ENCODE measurements around the gene NOM1. TPM values are rescaled to one million over a fixed set of nuclear protein-coding genes. Genes with fewer than 3 reads are reported as not detected.

Gene NOM1
- total and polyA plus RNA-seq, 2 donors (not counting 3 experiments of a cell fraction or from before 2014, with no cell fraction given): 13.7 to 38.6 TPM

GRCh38 chr7:157018997-157019608, 69.6 kb downstream of the NOM1 start:
- H3K36me3 ChIP-seq (ENCODE audit: control insufficient read depth in 2 of 2, extremely low read depth in 1 of 2, insufficient read depth in 2 of 2, low read length in 2 of 2): no peaks in the 10 kb centered on the region
- H3K9ac ChIP-seq (replicated peaks; ENCODE audit: extremely low read depth, insufficient read depth, low read length): no peak overlapping the region
- H3K4me1 ChIP-seq (ENCODE audit: control insufficient read depth, extremely low read depth, insufficient read depth, low read length): no peaks in the 10 kb centered on the region
- no peak overlapping the region for H3K4me2 ChIP-seq (ENCODE audit: insufficient read depth, low read length)
- H3K27ac ChIP-seq (ENCODE audit: insufficient read depth, low read depth, low read length): no peak overlapping the region
- dilution Hi-C loops (cut with MboI; ENCODE audit: extremely low pct_ligation_motif_present, low sequenced_read_pairs): no loop called here
- no TSS peak for BruUV-seq (replicated peaks)
- no peak overlapping the region for H2AFZ ChIP-seq (ENCODE audit: low read depth, low read length)
- ChIA-PET CTCF (no interaction called here), POLR2A (no interaction called here)
- no peaks in the 10 kb centered on the region for H3K79me2 ChIP-seq (ENCODE audit: control insufficient read depth, insufficient read depth, low read length)
- H3K27me3 ChIP-seq (ENCODE audit: control insufficient read depth in 2 of 2, insufficient read depth in 2 of 2, low read length in 2 of 2): peaks cover 90 to 100% of the 10 kb centered on the region in 2 experiments
- H3K9me1 ChIP-seq (replicated peaks; ENCODE audit: control insufficient read depth, extremely low read depth, insufficient read depth, low read length): no peaks in the 10 kb centered on the region
- no peaks in the 10 kb centered on the region for H4K20me1 ChIP-seq (replicated peaks; ENCODE audit: control insufficient read depth, extremely low read depth, insufficient read depth, low read length)
- FAIRE-seq (no peak), DNase-seq (ENCODE audit: low read depth, low spot score) (no peak)
- no peaks in the 10 kb centered on the region for H3K9me3 ChIP-seq (replicated peaks; ENCODE audit: control insufficient read depth, insufficient read depth, low read length)
- no peak overlapping the region for H3K4me3 ChIP-seq (replicated peaks in 1 of 3; ENCODE audit: insufficient read depth in 1 of 3, low read depth in 1 of 3, low read length in 3 of 3)
- intact Hi-C loops (cut with micrococcal nuclease): loop anchor here (2.0 to 5.0 kb wide), 2 partner anchors 16 to 118 kb away; partner anchors contain the start of gene UBE3C
- no peak for TF ChIP-seq POLR2AphosphoS5 (IDR thresholded peaks at IDR 0.05; ENCODE audit: insufficient read depth, low read depth, low read length)
- peak; percentile 92 for TF ChIP-seq EZH2 (IDR thresholded peaks at IDR 0.05; ENCODE audit: borderline replicate concordance, low read depth, low read length, severe bottlenecking)

- Histone ChIP-seq H3K36me3 (ENCODE audit: control insufficient read depth in 2 of 2, extremely low read depth in 1 of 2, insufficient read depth in 2 of 2, low read length in 2 of 2) (no peaks in the 10 kb centered on the region), H3K9me3 (replicated peaks; ENCODE audit: control insufficient read depth, insufficient read depth, low read length) (no peaks in the 10 kb centered on the region), H4K20me1 (replicated peaks; ENCODE audit: control insufficient read depth, extremely low read depth, insufficient read depth, low read length) (no peaks in the 10 kb centered on the region), H2AFZ (ENCODE audit: low read depth, low read length) (no peak overlapping the region), H3K4me3 (replicated peaks in 1 of 3; ENCODE audit: insufficient read depth in 1 of 3, low read depth in 1 of 3, low read length in 3 of 3) (no peak overlapping the region), H3K9me1 (replicated peaks; ENCODE audit: control insufficient read depth, extremely low read depth, insufficient read depth, low read length) (no peaks in the 10 kb centered on the region), H3K27ac (ENCODE audit: insufficient read depth, low read depth, low read length) (no peak overlapping the region), H3K79me2 (ENCODE audit: control insufficient read depth, insufficient read depth, low read length) (no peaks in the 10 kb centered on the region), H3K4me1 (ENCODE audit: control insufficient read depth, extremely low read depth, insufficient read depth, low read length) (no peaks in the 10 kb centered on the region), H3K9ac (replicated peaks; ENCODE audit: extremely low read depth, insufficient read depth, low read length) (no peak overlapping the region), H3K27me3 (ENCODE audit: control insufficient read depth in 2 of 2, insufficient read depth in 2 of 2, low read length in 2 of 2) (peaks cover 88 to 98% of the 10 kb centered on the region in 2 experiments), H3K4me2 (ENCODE audit: insufficient read depth, low read length) (no peak overlapping the region)
- dilution Hi-C loops (cut with MboI; ENCODE audit: extremely low pct_ligation_motif_present, low sequenced_read_pairs): no loop called here
- ChIA-PET CTCF (no interaction called here), POLR2A (no interaction called here)
- DNase-seq (ENCODE audit: low read depth, low spot score) (no peak), FAIRE-seq (no peak)
- intact Hi-C loops (cut with micrococcal nuclease): loop anchor here (2.0 to 5.0 kb wide), 2 partner anchors 17 to 117 kb away; partner anchors contain the start of gene UBE3C
- BruUV-seq (replicated peaks): no TSS peak
- TF ChIP-seq POLR2AphosphoS5 (IDR thresholded peaks at IDR 0.05; ENCODE audit: insufficient read depth, low read depth, low read length): no peak
- no peak for TF ChIP-seq GATA2 (IDR thresholded peaks at IDR 0.05; ENCODE audit: insufficient read depth, insufficient read length, low read depth, low read length)
- TF ChIP-seq POLR2A (IDR thresholded peaks at IDR 0.05; ENCODE audit: low read depth, low read length): no peak
- no peak for TF ChIP-seq FOS (IDR thresholded peaks at IDR 0.05; ENCODE audit: borderline replicate concordance, insufficient read depth, low read length)
Observed at GRCh38 chr7:157019718-157020451, 70.4 kb downstream of the NOM1 start.

Measured in endothelial cell of umbilical vein (primary cell).